Measurements from ENCODE around the gene LHX8. TPM values are rescaled to one million over a fixed set of nuclear protein-coding genes. Genes with fewer than 3 reads are reported as not detected.

LHX8 gene
- total RNA-seq, 4 donors from 2014 or later: not detected

- no peaks in the 10 kb centered on the region for H3K9me3 ChIP-seq
Observed at GRCh38 chr1:75129983-75130789, 4.0 kb upstream of the LHX8 start.

GRCh38 chr1:75130865-75131564, 3.2 kb upstream of the LHX8 start:
- H3K27me3 ChIP-seq: peaks cover 0 to 100% of the 10 kb centered on the region in 2 donors
- TF ChIP-seq CTCF (IDR thresholded peaks at IDR 0.05) (no peak), EP300 (IDR thresholded peaks at IDR 0.05) (peak in 1 of 2 donors; percentile 6)
- H3K4me1 ChIP-seq: peaks cover 0 to 50% (median 0%) of the 10 kb centered on the region in 4 donors
- 4 to 5% methylated on average over 35 of the region's 36 CpGs for WGBS, 2 donors
- DNase-seq (ENCODE audit: low spot score in 2 of 2): no peak
- no peak overlapping the region for H3K27ac ChIP-seq
- no peak overlapping the region for H3K4me3 ChIP-seq
- no peaks in the 10 kb centered on the region for H3K9me3 ChIP-seq
- H3K36me3 ChIP-seq: no peaks in the 10 kb centered on the region

More at GRCh38 chr1:75129983-75130789, 4.0 kb upstream of the LHX8 start:
- DNase-seq (ENCODE audit: low spot score in 2 of 2): no peak
- Histone ChIP-seq H3K36me3 (no peaks in the 10 kb centered on the region), H3K27ac (no peak overlapping the region), H3K4me1 (peaks cover 0 to 46% (median 0%) of the 10 kb centered on the region in 4 donors), H3K4me3 (no peak overlapping the region), H3K27me3 (peaks cover 0 to 100% of the 10 kb centered on the region in 2 donors)
- TF ChIP-seq POLR2A (IDR thresholded peaks at IDR 0.05) (no peak), EP300 (IDR thresholded peaks at IDR 0.05) (no peak), CTCF (IDR thresholded peaks at IDR 0.05) (no peak)
- WGBS, 2 donors: 5 to 6% methylated on average over 40 of the region's 40 CpGs

DNA sequence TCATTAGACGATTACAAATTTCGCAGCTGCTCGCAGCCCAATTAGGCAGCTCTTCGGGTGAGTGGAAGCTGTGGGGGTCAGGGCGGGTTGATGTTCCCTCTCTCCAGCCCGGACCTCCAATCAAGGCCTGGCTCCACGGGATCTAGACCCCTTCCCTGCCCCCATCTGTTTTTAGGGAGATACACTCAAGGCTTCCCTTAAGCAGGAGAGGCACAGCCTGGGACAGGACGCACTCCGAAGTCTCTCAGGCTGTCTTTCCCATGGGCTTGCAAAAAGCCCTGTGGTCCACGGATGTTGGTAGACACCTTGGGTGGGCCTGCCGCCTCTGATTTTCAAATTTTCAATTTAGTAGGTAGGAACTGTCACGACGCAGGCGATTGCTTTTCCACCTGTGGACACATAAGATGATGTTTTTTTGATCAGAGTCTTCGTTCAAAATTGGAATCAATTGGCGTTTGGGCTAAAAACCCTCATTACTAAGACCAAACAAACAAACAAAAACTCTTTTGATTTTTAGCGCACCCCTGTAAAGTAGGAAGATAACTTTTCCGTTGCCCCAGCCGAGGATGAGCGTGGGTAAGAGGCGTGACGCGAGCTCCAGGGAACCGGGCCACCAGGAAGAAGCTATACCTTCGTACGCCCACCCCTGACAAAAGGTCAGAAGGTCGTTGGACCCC, 2.5 kb upstream of the LHX8 start:
- 8 to 9% methylated on average over 26 to 27 of the region's 27 CpGs for WGBS, 2 donors
- peaks cover 0 to 100% of the 10 kb centered on the region in 2 donors for H3K27me3 ChIP-seq

DNA sequence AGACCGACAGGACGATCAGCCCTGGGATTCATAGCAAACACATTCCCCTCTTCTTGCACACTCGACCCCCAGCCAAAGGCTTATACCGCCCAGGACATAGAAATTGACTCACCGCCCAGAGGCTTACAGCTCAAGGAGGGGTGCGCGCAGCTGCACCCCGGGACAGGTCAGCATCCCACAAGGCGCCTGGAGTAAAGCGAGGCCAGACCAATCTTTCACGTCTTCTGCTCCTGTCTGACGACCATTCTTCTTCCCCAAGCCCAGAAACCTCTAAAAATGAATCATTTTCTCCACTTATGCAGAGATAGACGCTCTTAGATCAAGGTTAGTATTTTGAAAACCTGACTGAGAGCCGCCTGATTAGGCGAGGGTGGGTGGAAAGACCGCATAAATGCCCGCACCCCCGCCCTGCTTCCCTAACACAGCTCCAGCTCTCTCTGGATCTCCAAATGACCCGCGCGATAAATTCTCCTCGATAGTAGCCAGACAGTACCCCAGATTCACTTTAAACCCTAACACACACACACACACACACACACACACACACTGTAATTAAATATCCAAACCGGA, 1.9 kb upstream of the LHX8 start:
- TF ChIP-seq EP300 (IDR thresholded peaks at IDR 0.05): no peak
- no peak for TF ChIP-seq CTCF (IDR thresholded peaks at IDR 0.05)
- no peak for TF ChIP-seq POLR2A (IDR thresholded peaks at IDR 0.05)
- WGBS, 2 donors: 6 to 10% methylated on average over 23 of the region's 23 CpGs
- Histone ChIP-seq H3K27me3 (peaks cover 0 to 100% of the 10 kb centered on the region in 2 donors), H3K36me3 (no peaks in the 10 kb centered on the region), H3K9me3 (no peaks in the 10 kb centered on the region), H3K4me1 (peaks cover 0 to 60% (median 2%) of the 10 kb centered on the region in 4 donors), H3K27ac (no peak overlapping the region), H3K4me3 (no peak overlapping the region)
- DNase-seq (ENCODE audit: low spot score in 2 of 2): no peak

More for the DNA sequence above, 2.5 kb upstream of the LHX8 start:
- TF ChIP-seq EP300 (IDR thresholded peaks at IDR 0.05): no peak
- DNase-seq (ENCODE audit: low spot score in 2 of 2): no peak
- no peaks in the 10 kb centered on the region for H3K36me3 ChIP-seq
- H3K27ac ChIP-seq: no peak overlapping the region
- peaks cover 0 to 57% (median 2%) of the 10 kb centered on the region in 4 donors for H3K4me1 ChIP-seq
- H3K4me3 ChIP-seq: no peak overlapping the region
- no peaks in the 10 kb centered on the region for H3K9me3 ChIP-seq

GRCh38 chr1:75132812-75133619, 1.2 kb upstream of the LHX8 start:
- peaks cover 0 to 57% (median 2%) of the 10 kb centered on the region in 4 donors for H3K4me1 ChIP-seq
- H3K27me3 ChIP-seq: peaks cover 0 to 100% of the 10 kb centered on the region in 2 donors
- TF ChIP-seq EP300 (IDR thresholded peaks at IDR 0.05) (peak in 1 of 2 donors; percentile 14), POLR2A (IDR thresholded peaks at IDR 0.05) (no peak)
- no peaks in the 10 kb centered on the region for H3K9me3 ChIP-seq
- 10 to 13% methylated on average over 23 of the region's 23 CpGs for WGBS, 2 donors
- no peak overlapping the region for H3K27ac ChIP-seq
- DNase-seq (ENCODE audit: low spot score in 2 of 2): no peak
- no peaks in the 10 kb centered on the region for H3K36me3 ChIP-seq
- H3K4me3 ChIP-seq: no peak overlapping the region

Measured in tibial nerve (tissue), 4 donors.